Measurements from ENCODE around the gene KIAA1217.
"Not testable (repeated sequence)": the region's sequence is repeated elsewhere in the genome, so short reads cannot be mapped to it uniquely, and the experiment has no call there.

Gene KIAA1217

DNA sequence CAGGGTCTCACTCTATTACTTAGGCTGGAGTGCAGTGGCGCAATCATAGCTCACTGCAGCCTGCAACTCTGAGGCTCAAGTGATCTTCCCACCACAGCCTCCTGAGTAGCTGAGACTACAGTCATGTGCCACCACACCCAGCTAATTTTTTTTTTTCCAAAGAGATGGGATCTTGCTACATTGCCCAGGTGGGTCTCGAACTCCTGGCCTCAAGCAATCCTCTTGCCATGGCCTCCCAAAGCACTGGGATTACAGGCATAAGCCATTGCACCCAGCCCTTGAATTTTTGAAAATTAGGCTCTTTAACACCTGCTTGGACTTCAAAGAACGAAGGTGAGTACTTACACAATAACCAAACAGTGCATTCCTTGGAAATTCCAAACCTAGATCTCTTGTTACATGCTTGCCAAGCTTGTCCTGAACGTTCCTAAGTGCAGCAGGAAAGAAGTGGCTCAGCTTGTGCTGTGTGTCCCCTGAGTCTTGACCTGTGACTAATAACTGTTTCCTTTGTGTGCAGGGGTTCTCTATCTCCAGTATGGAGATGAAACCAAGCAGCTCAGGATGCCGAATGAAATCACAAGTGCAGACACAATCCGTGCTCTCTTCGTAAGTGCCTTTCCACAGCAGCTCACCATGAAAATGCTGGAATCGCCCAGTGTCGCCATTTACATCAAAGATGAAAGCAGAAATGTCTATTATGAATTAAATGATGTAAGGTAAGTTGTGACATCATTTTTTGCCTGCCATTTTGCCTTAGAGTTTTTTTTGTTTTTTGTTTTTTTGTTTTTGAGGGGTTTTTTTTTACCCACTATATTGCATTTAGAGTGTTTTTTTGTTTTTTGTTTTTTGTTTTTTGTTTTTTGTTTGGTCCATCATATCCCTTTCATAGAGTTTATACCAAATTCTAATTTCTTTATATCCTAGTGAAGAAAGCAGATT lies 223.8 kb downstream of the KIAA1217 start:
- peak in 1 of 2 experiments; percentile 45 for DNase-seq (ENCODE audit: low read depth in 1 of 2, low spot score in 1 of 2)
- in situ Hi-C loops (cut with HindIII; ENCODE audit: low pct_unique_long_range_greater_than_20kb, low sequenced_read_pairs): no loop called here
- TF ChIP-seq JUND (IDR thresholded peaks at IDR 0.05; ENCODE audit: low read depth): no peak

GRCh38 chr10:24433705-24434104 lies 224.8 kb downstream of the KIAA1217 start:
- no peak for TF ChIP-seq JUND (IDR thresholded peaks at IDR 0.05; ENCODE audit: low read depth)
- in situ Hi-C loops (cut with HindIII; ENCODE audit: low pct_unique_long_range_greater_than_20kb, low sequenced_read_pairs): no loop called here
- DNase-seq (ENCODE audit: low read depth in 1 of 2, low spot score in 1 of 2): no peak

- no peak for DNase-seq (ENCODE audit: low read depth in 1 of 2, low spot score in 1 of 2)
- in situ Hi-C loops (cut with HindIII; ENCODE audit: low pct_unique_long_range_greater_than_20kb, low sequenced_read_pairs): no loop called here
- TF ChIP-seq JUND (IDR thresholded peaks at IDR 0.05; ENCODE audit: low read depth): no peak
Measured at GRCh38 chr10:24434961-24435360, 226.0 kb downstream of the KIAA1217 start.

- DNase-seq (ENCODE audit: low read depth in 1 of 2, low spot score in 1 of 2): no peak
Measured at GRCh38 chr10:24435374-24435773, 226.4 kb downstream of the KIAA1217 start.

DNA sequence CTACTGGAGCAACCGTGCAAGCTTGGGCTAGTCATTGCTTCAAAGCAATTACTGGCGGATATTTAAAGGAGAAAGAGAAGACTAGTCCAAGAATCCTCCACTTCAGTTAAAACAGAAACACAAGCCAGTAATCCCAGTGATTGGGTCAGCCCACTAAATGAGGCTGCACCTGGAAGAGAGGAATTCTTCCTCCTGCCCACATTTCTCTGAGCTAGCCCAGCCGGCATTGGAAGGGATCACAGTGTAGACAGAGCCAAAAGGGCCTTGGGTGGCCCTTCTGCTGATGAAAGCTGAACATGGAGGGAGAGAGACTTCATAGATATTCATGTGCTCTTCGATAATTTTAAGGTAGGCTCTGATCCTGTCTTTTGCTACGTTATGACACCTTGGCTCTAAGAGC lies 228.4 kb downstream of the KIAA1217 start:
- in situ Hi-C loops (cut with HindIII; ENCODE audit: low pct_unique_long_range_greater_than_20kb, low sequenced_read_pairs): no loop called here
- no peak for DNase-seq (ENCODE audit: low read depth in 1 of 2, low spot score in 1 of 2)
- no peak for TF ChIP-seq JUND (IDR thresholded peaks at IDR 0.05; ENCODE audit: low read depth)

More at GRCh38 chr10:24435374-24435773, 226.4 kb downstream of the KIAA1217 start:
- in situ Hi-C loops (cut with HindIII; ENCODE audit: low pct_unique_long_range_greater_than_20kb, low sequenced_read_pairs): no loop called here
- TF ChIP-seq JUND (IDR thresholded peaks at IDR 0.05; ENCODE audit: low read depth): no peak

DNA sequence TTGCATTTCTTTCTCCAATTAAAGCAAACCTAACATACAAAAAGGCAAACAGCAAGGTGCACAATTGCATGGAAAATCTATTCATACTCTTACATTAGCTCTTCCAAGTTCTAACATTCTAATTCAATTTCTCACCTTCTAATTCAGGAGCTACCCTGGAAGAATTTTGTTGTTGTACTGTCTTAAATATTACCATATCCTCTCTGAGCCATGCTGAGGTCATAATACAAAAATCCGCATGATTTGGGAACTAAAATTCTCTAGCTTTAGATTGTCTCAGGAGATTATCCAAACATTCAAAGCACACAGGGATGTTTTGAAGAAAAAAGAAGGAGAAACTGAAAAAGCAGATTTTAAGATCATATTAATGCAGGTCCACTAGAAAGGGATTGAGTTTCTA lies 229.9 kb downstream of the KIAA1217 start:
- no peak for TF ChIP-seq JUND (IDR thresholded peaks at IDR 0.05; ENCODE audit: low read depth)
- DNase-seq (ENCODE audit: low read depth in 1 of 2, low spot score in 1 of 2): no peak
- in situ Hi-C loops (cut with HindIII; ENCODE audit: low pct_unique_long_range_greater_than_20kb, low sequenced_read_pairs): no loop called here

- TF ChIP-seq JUND (IDR thresholded peaks at IDR 0.05; ENCODE audit: low read depth): no peak
- in situ Hi-C loops (cut with HindIII; ENCODE audit: low pct_unique_long_range_greater_than_20kb, low sequenced_read_pairs): no loop called here
- DNase-seq (ENCODE audit: low read depth in 1 of 2, low spot score in 1 of 2): no peak
Measured at GRCh38 chr10:24439935-24440334, 231.0 kb downstream of the KIAA1217 start.

DNA sequence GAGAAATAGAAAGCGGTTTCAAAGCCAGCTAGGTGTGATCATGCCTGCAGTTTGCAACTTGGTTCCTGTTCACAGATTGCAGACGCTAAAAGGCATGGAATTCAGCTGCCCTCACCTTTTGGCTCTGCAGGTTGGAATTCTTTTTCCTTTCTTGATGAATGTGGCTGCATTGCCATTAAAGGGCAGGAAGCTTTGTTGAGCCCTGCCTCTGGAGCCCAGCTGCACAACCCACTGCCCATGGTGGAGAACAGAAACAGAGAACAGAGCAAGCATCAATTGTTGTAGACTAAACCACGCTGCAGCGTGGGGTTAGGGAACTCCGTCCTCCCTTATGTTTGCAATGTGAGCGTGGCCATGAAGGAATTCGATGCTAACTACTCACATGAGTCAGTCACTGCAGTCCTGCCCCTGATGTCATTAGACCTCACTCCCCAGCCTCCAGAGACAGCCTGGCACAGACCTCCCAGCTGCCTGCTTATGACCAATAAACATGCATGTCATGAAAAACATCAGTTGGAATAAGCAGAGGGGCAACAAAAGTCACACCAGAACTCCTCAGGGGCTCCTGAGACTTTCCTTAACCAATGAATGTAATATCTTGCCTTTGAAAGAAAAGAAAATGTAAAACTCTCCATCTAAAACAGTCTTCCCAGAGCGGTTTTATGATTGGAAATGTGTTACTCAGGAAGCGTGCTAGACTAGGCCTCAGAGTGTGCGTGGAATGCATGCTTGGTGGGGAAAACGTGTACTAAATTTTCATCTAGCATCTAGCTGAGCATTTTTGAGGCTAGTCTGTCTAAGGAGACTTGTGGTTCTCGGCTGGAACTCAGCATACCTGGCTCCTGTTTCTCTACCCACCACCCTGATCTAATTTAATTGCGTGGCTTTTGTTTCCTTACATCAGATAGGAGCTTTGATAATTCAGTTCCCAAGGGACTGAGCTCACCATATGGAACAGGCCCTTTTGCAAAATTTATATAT lies 232.2 kb downstream of the KIAA1217 start:
- TF ChIP-seq JUND (IDR thresholded peaks at IDR 0.05; ENCODE audit: low read depth): no peak
- in situ Hi-C loops (cut with HindIII; ENCODE audit: low pct_unique_long_range_greater_than_20kb, low sequenced_read_pairs): no loop called here
- no peak for DNase-seq (ENCODE audit: low read depth in 1 of 2, low spot score in 1 of 2)

DNA sequence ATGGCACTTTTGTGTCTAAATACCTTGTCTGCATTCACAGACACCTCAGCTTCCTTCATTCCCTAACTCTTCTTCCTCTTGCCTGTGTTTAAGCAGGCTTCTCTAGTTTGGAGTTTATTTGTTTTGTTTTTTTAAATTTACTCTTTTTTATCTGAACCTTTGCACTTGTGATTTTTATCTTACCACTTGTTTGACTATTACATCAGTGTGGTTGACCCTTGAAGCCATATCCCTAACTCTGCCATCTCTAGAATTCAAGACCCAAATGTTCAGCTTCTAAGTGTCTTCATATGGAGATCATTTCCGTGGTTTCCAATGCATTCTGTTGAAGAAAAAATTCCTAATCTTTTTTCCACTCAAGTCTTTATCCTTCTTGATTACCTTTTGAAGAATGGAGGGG lies 233.3 kb downstream of the KIAA1217 start:
- TF ChIP-seq JUND (IDR thresholded peaks at IDR 0.05; ENCODE audit: low read depth): no peak
- in situ Hi-C loops (cut with HindIII; ENCODE audit: low pct_unique_long_range_greater_than_20kb, low sequenced_read_pairs): no loop called here
- DNase-seq (ENCODE audit: low read depth in 1 of 2, low spot score in 1 of 2): no peak

GRCh38 chr10:24442641-24443174 lies 233.8 kb downstream of the KIAA1217 start:
- in situ Hi-C loops (cut with HindIII; ENCODE audit: low pct_unique_long_range_greater_than_20kb, low sequenced_read_pairs); DNase-seq (ENCODE audit: low read depth in 1 of 2, low spot score in 1 of 2): not testable (repeated sequence)

- no peak for DNase-seq (ENCODE audit: low read depth in 1 of 2, low spot score in 1 of 2)
- in situ Hi-C loops (cut with HindIII; ENCODE audit: low pct_unique_long_range_greater_than_20kb, low sequenced_read_pairs): no loop called here
Measured at GRCh38 chr10:24444337-24444736, 235.4 kb downstream of the KIAA1217 start.

DNA sequence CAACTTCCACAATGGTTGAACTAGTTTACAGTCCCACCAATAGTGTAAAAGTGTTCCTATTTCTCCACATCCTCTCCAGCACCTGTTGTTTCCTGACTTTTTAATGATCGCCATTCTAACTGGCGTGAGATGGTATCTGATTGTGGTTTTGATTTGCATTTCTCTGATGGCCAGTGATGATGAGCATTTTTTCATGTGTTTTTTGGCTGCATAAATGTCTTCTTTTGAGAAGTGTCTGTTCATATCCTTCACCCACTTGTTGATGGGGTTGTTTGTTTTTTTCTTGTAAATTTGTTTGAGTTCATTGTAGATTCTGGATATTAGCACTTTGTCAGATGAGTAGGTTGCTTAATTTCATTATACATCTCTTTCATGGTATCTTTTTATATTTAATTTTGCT lies 237.0 kb downstream of the KIAA1217 start:
- in situ Hi-C loops (cut with HindIII; ENCODE audit: low pct_unique_long_range_greater_than_20kb, low sequenced_read_pairs); DNase-seq (ENCODE audit: low read depth in 1 of 2, low spot score in 1 of 2): not testable (repeated sequence)

More at GRCh38 chr10:24444337-24444736, 235.4 kb downstream of the KIAA1217 start:
- no peak for TF ChIP-seq JUND (IDR thresholded peaks at IDR 0.05; ENCODE audit: low read depth)
